Cardiac muscle cell (in vitro differentiated cells and primary cell): ENCODE data around the gene GPATCH4. TPM values are rescaled to one million over a fixed set of nuclear protein-coding genes. Genes with fewer than 3 reads are reported as not detected.

ENCODE experiments used
- DNase-seq, 2 donors: peaks; one replicate each; pipeline versions ENCODE4 v3.0.0 to v3.0.0-alpha.2; 2010 to 2017; ENCODE audit warnings: low read depth in 1 of 2, low spot score in 1 of 2
- H3K27ac ChIP-seq: fragments of 200-600 bp; sonication (generic); 2 replicates; pipeline ENCODE4 v1.5.1; 2016
- H3K27me3 ChIP-seq: fragments of 200-600 bp; sonication (generic); 2 replicates; pipeline ENCODE4 v1.6.0; 2016; ENCODE audit warnings: control low read depth
- H3K36me3 ChIP-seq: fragments of 200-600 bp; sonication (generic); 2 replicates; pipeline ENCODE4 v1.5.1; 2016; ENCODE audit warnings: control low read depth
- H3K4me1 ChIP-seq: fragments of 200-600 bp; sonication (generic); 2 replicates; pipeline ENCODE4 v1.8.1; 2017; ENCODE audit warnings: low read depth, mild to moderate bottlenecking, mixed run types
- H3K4me3 ChIP-seq: fragments of 200-600 bp; sonication (generic); 2 replicates; pipeline ENCODE4 v1.5.1; 2016; ENCODE audit warnings: mild to moderate bottlenecking
- H3K9me3 ChIP-seq: fragments of 200-600 bp; sonication (generic); 2 replicates; pipeline ENCODE4 v1.5.1; 2017; ENCODE audit warnings: low read depth, mild to moderate bottlenecking, control low read depth
- CTCF ChIP-seq: IDR thresholded peaks from 2 replicates; pipeline ENCODE4 v1.5.1; 2012; ENCODE audit warnings: low read depth, mild to moderate bottlenecking, low read length
- polyA plus RNA-seq: library from polyadenylated mRNA; unstranded; fragments of >200 nt; fragmentation: Nextera tagmentation; extraction: Ambion mirVana; gene quantifications from 2 replicates; pipeline ENCODE4 v1.2.1, GENCODE V29; 2016
- total RNA-seq: library from RNA; depleted of rRNA; stranded (reverse); fragments of >200 nt; gene quantifications from 2 replicates; pipeline ENCODE4 v1.2.3, GENCODE V29; 2016

GPATCH4 gene
- total and polyA plus RNA-seq, 2 experiments from 2014 or later, result 6.0 to 42.4 TPM

GRCh38 chr1:156560585-156561163 lies 40.6 kb downstream of the GPATCH4 start:
- no peak overlapping the region for H3K27ac ChIP-seq
- H3K27me3 ChIP-seq, result no peaks in the 10 kb centered on the region
- no peak overlapping the region for H3K4me3 ChIP-seq
- H3K36me3 ChIP-seq, result no peaks in the 10 kb centered on the region
- H3K9me3 ChIP-seq, result no peaks in the 10 kb centered on the region
- H3K4me1 ChIP-seq, result peaks cover 17% of the 10 kb centered on the region
- TF ChIP-seq CTCF, result no peak
- DNase-seq, result no peak

- TF ChIP-seq CTCF, result no peak
- Histone ChIP-seq H3K27ac (no peak overlapping the region), H3K9me3 (no peaks in the 10 kb centered on the region), H3K27me3 (no peaks in the 10 kb centered on the region), H3K36me3 (no peaks in the 10 kb centered on the region), H3K4me3 (no peak overlapping the region), H3K4me1 (peaks cover 17% of the 10 kb centered on the region)
- DNase-seq, result no peak
These were observed 41.4 kb downstream of the GPATCH4 start for GRCh38 chr1:156559797-156560385.

- no peaks in the 10 kb centered on the region for H3K36me3 ChIP-seq
These were observed 42.0 kb downstream of the GPATCH4 start for GRCh38 chr1:156559086-156559796.

GRCh38 chr1:156556354-156556753 lies 44.9 kb downstream of the GPATCH4 start:
- no peak overlapping the region for H3K27ac ChIP-seq
- no peaks in the 10 kb centered on the region for H3K36me3 ChIP-seq

More at GRCh38 chr1:156559086-156559796, 42.0 kb downstream of the GPATCH4 start:
- Histone ChIP-seq H3K4me1 (peaks cover 17% of the 10 kb centered on the region), H3K27ac (no peak overlapping the region), H3K9me3 (no peaks in the 10 kb centered on the region), H3K4me3 (no peak overlapping the region), H3K27me3 (no peaks in the 10 kb centered on the region)
- TF ChIP-seq CTCF, result no peak
- DNase-seq, result peak in 1 of 2 donors; percentile 36

GRCh38 chr1:156555715-156556114 lies 45.6 kb downstream of the GPATCH4 start:
- TF ChIP-seq CTCF, result no peak
- no peak for DNase-seq
- no peaks in the 10 kb centered on the region for H3K27me3 ChIP-seq
- no peaks in the 10 kb centered on the region for H3K36me3 ChIP-seq
- H3K4me3 ChIP-seq, result no peak overlapping the region
- H3K27ac ChIP-seq, result no peak overlapping the region
- H3K4me1 ChIP-seq, result peaks cover 17% of the 10 kb centered on the region
- no peaks in the 10 kb centered on the region for H3K9me3 ChIP-seq

More at GRCh38 chr1:156556354-156556753, 44.9 kb downstream of the GPATCH4 start:
- Histone ChIP-seq H3K9me3 (no peaks in the 10 kb centered on the region), H3K4me3 (no peak overlapping the region), H3K27me3 (no peaks in the 10 kb centered on the region), H3K4me1 (peaks cover 17% of the 10 kb centered on the region)
- DNase-seq, result no peak
- no peak for TF ChIP-seq CTCF
